GM18861 (cell line): ENCODE results near the gene SERINC4.
"Not testable (repeated sequence)": the region's sequence is repeated elsewhere in the genome, so short reads cannot be mapped to it uniquely, and the experiment has no call there.

ENCODE experiments used
- ATAC-seq: cut with Tn5 transposase; IDR thresholded peaks from one replicate; pipeline ENCODE4 v1.9.1; 2021; ENCODE audit not compliant: unreplicated experiment

Gene SERINC4

GRCh38 chr15:43799945-43800285 is at the start of gene SERINC4:
Gene SERINC4, minus strand, starts transcription at chr15:43800220. Its CDS starts 234 bp downstream, at chr15:43799986.
- ATAC-seq, result no peak

- ATAC-seq, result no peak
These were observed 45.4 kb upstream of the SERINC4 start for GRCh38 chr15:43845421-43845820.

- ATAC-seq, result not testable (repeated sequence)
These were observed 32.5 kb upstream of the SERINC4 start for GRCh38 chr15:43832485-43832884.

- not testable (repeated sequence) for ATAC-seq
These were observed 31.6 kb upstream of the SERINC4 start for GRCh38 chr15:43831519-43832052.

GRCh38 chr15:43830691-43831275 is 30.8 kb upstream of the SERINC4 start:
- ATAC-seq, result not testable (repeated sequence)

GRCh38 chr15:43829951-43830540 is 30.0 kb upstream of the SERINC4 start:
- ATAC-seq, result not testable (repeated sequence)

GRCh38 chr15:43828061-43828657 is 28.1 kb upstream of the SERINC4 start:
- ATAC-seq, result no peak

GRCh38 chr15:43826508-43827341 is 26.7 kb upstream of the SERINC4 start, which contains the start of gene WDR76:
Gene WDR76, plus strand, starts transcription at chr15:43827002. Its CDS starts 31 bp downstream, at chr15:43827033.
- ATAC-seq, result peak; percentile 37

GRCh38 chr15:43826029-43826507 is 26.0 kb upstream of the SERINC4 start:
- ATAC-seq, result no peak

GRCh38 chr15:43825305-43825704 is 25.3 kb upstream of the SERINC4 start:
- ATAC-seq, result not testable (repeated sequence)

GRCh38 chr15:43824302-43825246 is 24.6 kb upstream of the SERINC4 start, which contains the start of gene MFAP1:
Gene MFAP1, minus strand, starts transcription at chr15:43824690. Its CDS starts 121 bp downstream, at chr15:43824569.
- ATAC-seq, result peak; percentile 57

- ATAC-seq, result no peak
These were observed 21.5 kb upstream of the SERINC4 start for GRCh38 chr15:43821505-43821904.

GRCh38 chr15:43815064-43815463 is 15.0 kb upstream of the SERINC4 start:
- not testable (repeated sequence) for ATAC-seq

GRCh38 chr15:43808960-43809678 is 9.1 kb upstream of the SERINC4 start:
- ATAC-seq, result peak; percentile 52

- no peak for ATAC-seq
These were observed 8.5 kb upstream of the SERINC4 start for GRCh38 chr15:43808435-43808950.

- ATAC-seq, result not testable (repeated sequence)
These were observed 2.7 kb upstream of the SERINC4 start for GRCh38 chr15:43802676-43803075.

- ATAC-seq, result peak; percentile 76
These were observed 494 bp upstream of the SERINC4 start, which contains the start of gene HYPK for GRCh38 chr15:43800286-43801141. Gene HYPK, plus strand, starts transcription at chr15:43800599. Its CDS starts 24 bp downstream, at chr15:43800623.
